IMR-90 (cell line): ENCODE measurements around the gene TMEM61.

Experiments used
- BHLHE40 ChIP-seq: fragments of 150-350 bp; IDR thresholded peaks from 2 replicates; pipeline ENCODE4 v1.6.1; 2016; ENCODE audit warnings: mild to moderate bottlenecking, low read depth, low read length
- CEBPB ChIP-seq: IDR thresholded peaks from 2 replicates; pipeline ENCODE4 v1.6.1; 2012; ENCODE audit warnings: low read depth, low read length, improper control_type of control experiment
- CHD1 ChIP-seq: IDR thresholded peaks from 2 replicates; pipeline ENCODE4 v1.6.1; 2012; ENCODE audit warnings: low read depth, low read length, improper control_type of control experiment
- CTCF ChIP-seq: conservative IDR thresholded peaks from 2 replicates; pipeline ENCODE4 v1.5.1; 2012; ENCODE audit warnings: mild to moderate bottlenecking, low read depth, low read length, improper control_type of control experiment
- MAFK ChIP-seq: IDR thresholded peaks from 2 replicates; pipeline ENCODE4 v1.6.1; 2012; ENCODE audit warnings: low read depth, low read length, improper control_type of control experiment
- MAZ ChIP-seq: IDR thresholded peaks from 2 replicates; pipeline ENCODE4 v1.6.1; 2012; ENCODE audit warnings: low read depth, mild to moderate bottlenecking, low read length, improper control_type of control experiment, moderate library complexity, borderline replicate concordance
- MXI1 ChIP-seq: IDR thresholded peaks from 2 replicates; pipeline ENCODE4 v1.6.1; 2012; ENCODE audit warnings: low read depth, mild to moderate bottlenecking, low read length, moderate library complexity, borderline replicate concordance
- POLR2A ChIP-seq: IDR thresholded peaks from 2 replicates; pipeline ENCODE4 v1.6.1; 2012; ENCODE audit warnings: mild to moderate bottlenecking, low read depth, low read length
- RAD21 ChIP-seq: IDR thresholded peaks from 2 replicates; pipeline ENCODE4 v1.6.1; 2012; ENCODE audit warnings: low read length, improper control_type of control experiment
- RCOR1 ChIP-seq: IDR thresholded peaks from 2 replicates; pipeline ENCODE4 v1.6.1; 2012; ENCODE audit warnings: mild to moderate bottlenecking, low read length, improper control_type of control experiment; ENCODE audit not compliant: insufficient replicate concordance
- RFX5 ChIP-seq: IDR thresholded peaks from 2 replicates; pipeline ENCODE4 v1.8.0; 2012; ENCODE audit warnings: low read depth, mild to moderate bottlenecking, low read length, moderate library complexity
- SMC3 ChIP-seq: fragments of 150-350 bp; IDR thresholded peaks from 2 replicates; pipeline ENCODE4 v1.6.1; 2016; ENCODE audit warnings: low read depth, mild to moderate bottlenecking, antibody characterized with exemption, low read length, moderate library complexity
- USF2 ChIP-seq: fragments of 150-350 bp; IDR thresholded peaks from 2 replicates; pipeline ENCODE4 v1.6.1; 2017; ENCODE audit warnings: mild to moderate bottlenecking, antibody characterized with exemption, low read length, low read depth
- TF ChIP-seq, protein P1 (sequence below): fragments of 150-350 bp; IDR thresholded peaks from 2 replicates; pipeline ENCODE4 v1.6.1; 2016; ENCODE audit warnings: low read depth, mild to moderate bottlenecking, low read length, moderate library complexity, borderline replicate concordance

DNA sequence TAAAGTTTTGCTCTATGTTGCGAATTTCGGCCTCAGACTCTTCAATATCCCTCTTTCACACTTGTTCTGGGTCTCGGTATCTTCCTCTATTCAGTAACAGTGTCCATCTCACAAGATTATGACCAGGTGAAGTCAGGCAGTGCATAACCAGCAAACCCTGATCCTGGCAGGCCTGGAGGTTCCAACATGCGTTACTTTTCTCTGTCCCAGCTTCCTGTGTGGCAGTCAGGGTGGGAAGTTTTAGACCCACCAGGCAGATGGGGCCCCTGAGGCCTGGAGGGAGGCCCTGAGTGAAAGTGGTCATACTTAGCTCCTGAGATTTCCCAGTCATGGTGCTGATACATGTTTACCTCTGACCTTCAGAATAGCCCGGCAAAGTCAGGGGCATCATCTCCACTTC lies 5.1 kb downstream of the TMEM61 start:
- TF ChIP-seq CTCF = no peak
- no peak for TF ChIP-seq CHD1
- no peak for TF ChIP-seq CEBPB
- no peak for TF ChIP-seq RCOR1
- TF ChIP-seq RAD21 = no peak
- no peak for TF ChIP-seq RFX5
- no peak for TF ChIP-seq POLR2A
- TF ChIP-seq MXI1 = no peak
- no peak for TF ChIP-seq MAZ
- TF ChIP-seq, protein P1, sequence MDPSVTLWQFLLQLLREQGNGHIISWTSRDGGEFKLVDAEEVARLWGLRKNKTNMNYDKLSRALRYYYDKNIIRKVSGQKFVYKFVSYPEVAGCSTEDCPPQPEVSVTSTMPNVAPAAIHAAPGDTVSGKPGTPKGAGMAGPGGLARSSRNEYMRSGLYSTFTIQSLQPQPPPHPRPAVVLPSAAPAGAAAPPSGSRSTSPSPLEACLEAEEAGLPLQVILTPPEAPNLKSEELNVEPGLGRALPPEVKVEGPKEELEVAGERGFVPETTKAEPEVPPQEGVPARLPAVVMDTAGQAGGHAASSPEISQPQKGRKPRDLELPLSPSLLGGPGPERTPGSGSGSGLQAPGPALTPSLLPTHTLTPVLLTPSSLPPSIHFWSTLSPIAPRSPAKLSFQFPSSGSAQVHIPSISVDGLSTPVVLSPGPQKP = no peak
- no peak for TF ChIP-seq USF2
- TF ChIP-seq MAFK = no peak
- no peak for TF ChIP-seq SMC3
- no peak for TF ChIP-seq BHLHE40
